Gastroesophageal sphincter (tissue), 3 donors: Measurements from ENCODE around the gene COL2A1.

Source experiments
- CTCF ChIP-seq, 4 experiments: fragments of 200-600 bp in 2 of 4; fragments of 450-650 bp in 2 of 4; sonication (generic) in 1 of 4; IDR thresholded peaks; one replicate each; pipeline ENCODE4 v1.5.1; 2017 to 2019; ENCODE audit warnings: antibody characterized with exemption in 4 of 4, mild to moderate bottlenecking in 2 of 4, moderate library complexity in 2 of 4
- POLR2A ChIP-seq, 2 donors: fragments of 450-650 bp; IDR thresholded peaks; one replicate each; pipeline ENCODE4 v1.6.1; 2017; ENCODE audit warnings: antibody characterized with exemption in 2 of 2, mild to moderate bottlenecking in 2 of 2, moderate library complexity in 1 of 2
- POLR2AphosphoS5 ChIP-seq: sonication (generic); formaldehyde crosslinking; IDR thresholded peaks from one replicate; pipeline ENCODE4 v1.6.1; 2017; ENCODE audit warnings: antibody characterized with exemption

- TF ChIP-seq CTCF (IDR thresholded peaks at IDR 0.05) (no peak), POLR2AphosphoS5 (no peak), POLR2A (IDR thresholded peaks at IDR 0.05) (no peak)
These were observed 7.8 kb upstream of the COL2A1 start for GRCh38 chr12:48012070-48012469.
